AG09319 (cell line): ENCODE measurements around the gene VEPH1.

Experiments used
- DNase-seq: peaks from one replicate; pipeline ENCODE4 v3.0.0-alpha.2; 2010; ENCODE audit warnings: low read depth; ENCODE audit errors: extremely low read depth
- TF ChIP-seq, protein P1 (sequence below): IDR thresholded peaks from 2 replicates; pipeline ENCODE4 v1.5.1; 2011; ENCODE audit warnings: low read depth, mild to moderate bottlenecking, inconsistent platforms, low read length, moderate library complexity

The VEPH1 gene

DNA sequence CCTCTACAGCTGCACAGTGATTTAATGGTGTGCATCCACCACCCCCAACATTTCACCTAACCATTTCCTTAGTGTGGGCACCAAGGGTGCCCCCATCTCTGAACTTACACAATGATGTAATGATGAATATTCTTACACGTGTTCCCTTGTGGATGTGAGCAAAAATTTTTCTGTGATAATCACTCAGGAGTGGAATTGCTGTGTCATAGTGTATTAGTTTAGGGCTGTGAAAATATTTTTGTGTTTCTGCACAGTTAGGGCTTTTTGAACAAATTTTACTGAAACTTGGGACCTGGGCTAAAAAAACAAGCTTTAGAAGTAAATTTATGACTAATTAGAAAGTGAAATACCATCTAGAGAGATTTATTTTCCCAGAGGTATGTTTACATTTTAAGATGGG, 208.7 kb downstream of the VEPH1 start:
- TF ChIP-seq, protein P1, sequence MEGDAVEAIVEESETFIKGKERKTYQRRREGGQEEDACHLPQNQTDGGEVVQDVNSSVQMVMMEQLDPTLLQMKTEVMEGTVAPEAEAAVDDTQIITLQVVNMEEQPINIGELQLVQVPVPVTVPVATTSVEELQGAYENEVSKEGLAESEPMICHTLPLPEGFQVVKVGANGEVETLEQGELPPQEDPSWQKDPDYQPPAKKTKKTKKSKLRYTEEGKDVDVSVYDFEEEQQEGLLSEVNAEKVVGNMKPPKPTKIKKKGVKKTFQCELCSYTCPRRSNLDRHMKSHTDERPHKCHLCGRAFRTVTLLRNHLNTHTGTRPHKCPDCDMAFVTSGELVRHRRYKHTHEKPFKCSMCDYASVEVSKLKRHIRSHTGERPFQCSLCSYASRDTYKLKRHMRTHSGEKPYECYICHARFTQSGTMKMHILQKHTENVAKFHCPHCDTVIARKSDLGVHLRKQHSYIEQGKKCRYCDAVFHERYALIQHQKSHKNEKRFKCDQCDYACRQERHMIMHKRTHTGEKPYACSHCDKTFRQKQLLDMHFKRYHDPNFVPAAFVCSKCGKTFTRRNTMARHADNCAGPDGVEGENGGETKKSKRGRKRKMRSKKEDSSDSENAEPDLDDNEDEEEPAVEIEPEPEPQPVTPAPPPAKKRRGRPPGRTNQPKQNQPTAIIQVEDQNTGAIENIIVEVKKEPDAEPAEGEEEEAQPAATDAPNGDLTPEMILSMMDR: no peak
- no peak for DNase-seq

DNA sequence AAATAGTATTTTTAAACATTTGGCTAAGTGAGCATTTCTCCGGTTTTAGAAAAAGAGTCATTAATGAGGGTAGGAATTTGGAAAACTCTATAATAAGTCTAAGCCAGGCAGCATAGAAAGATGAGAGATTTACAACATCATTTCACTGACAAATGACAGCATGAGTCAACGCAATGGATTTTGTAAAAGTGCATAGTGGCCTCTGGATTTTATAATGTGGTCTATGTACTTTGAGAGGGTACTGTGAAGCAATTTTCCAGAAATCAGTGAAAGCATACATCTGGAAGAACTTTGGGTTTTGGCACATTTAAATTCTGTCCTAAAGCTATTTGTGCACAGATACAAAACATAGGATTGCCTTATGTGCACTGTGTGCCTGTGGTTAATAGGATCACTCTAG, 212.4 kb downstream of the VEPH1 start:
- TF ChIP-seq, protein P1: no peak

DNA sequence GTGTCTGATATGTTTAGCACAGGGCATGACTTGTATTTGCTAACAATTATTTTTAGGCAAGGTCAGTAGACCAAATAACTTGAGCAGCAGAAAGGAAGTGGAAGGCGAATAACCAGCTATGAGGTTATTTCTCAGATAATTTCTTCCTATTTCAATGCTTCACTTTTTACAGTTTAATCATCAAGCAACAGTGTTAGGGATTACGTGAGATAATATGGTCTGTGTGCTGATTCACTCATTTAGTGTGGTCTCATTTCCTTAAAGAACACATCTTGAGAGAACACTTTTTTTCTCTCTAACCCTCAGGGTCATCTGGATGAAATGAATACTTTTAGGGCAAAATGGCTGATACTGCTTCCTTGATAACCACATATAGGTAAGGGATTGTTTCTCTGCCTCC, 217.2 kb downstream of the VEPH1 start:
- no peak for DNase-seq
- TF ChIP-seq, protein P1: no peak

More for the DNA sequence above, 212.4 kb downstream of the VEPH1 start:
- peak; percentile 73 for DNase-seq

DNA sequence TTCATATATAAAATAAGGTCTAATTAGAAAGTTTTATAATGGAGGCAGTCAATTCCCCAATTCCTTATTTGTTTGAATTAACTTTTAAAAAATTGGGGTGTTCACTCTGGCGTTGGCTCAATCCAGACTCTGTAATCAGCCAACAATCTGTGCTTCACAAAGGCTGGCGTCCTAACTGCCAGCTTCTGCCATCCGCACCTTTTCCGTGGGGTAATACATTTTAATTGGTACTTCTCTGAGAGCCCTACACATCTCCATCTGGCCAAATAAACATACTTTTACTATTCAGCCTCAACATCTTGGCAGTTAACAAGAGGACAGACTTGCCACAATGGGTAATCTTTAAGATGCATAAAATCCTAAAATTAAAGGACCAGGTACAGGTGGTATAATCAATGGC, 218.1 kb downstream of the VEPH1 start:
- DNase-seq: no peak

DNA sequence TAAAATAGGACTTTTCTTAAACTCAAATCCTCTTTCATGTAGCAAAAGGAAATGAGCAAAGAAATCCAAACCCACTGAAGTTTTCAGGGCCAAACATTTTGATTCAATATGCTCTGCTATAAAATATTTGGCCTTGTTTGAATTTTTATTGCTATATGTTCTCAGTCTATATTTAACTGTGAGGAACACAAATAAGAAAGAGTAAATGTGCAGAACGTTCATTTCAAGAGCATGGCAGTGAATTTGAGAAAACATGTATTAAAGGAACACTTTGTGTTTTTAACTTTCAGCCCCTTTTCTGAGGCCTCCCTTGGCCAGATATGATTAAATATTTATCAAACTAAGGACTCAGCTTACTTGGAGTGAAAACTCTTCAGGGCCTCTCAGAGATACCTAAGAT, 218.5 kb downstream of the VEPH1 start:
- no peak for DNase-seq
- TF ChIP-seq, protein P1: no peak

More for the DNA sequence above, 218.1 kb downstream of the VEPH1 start:
- TF ChIP-seq, protein P1: no peak

DNA sequence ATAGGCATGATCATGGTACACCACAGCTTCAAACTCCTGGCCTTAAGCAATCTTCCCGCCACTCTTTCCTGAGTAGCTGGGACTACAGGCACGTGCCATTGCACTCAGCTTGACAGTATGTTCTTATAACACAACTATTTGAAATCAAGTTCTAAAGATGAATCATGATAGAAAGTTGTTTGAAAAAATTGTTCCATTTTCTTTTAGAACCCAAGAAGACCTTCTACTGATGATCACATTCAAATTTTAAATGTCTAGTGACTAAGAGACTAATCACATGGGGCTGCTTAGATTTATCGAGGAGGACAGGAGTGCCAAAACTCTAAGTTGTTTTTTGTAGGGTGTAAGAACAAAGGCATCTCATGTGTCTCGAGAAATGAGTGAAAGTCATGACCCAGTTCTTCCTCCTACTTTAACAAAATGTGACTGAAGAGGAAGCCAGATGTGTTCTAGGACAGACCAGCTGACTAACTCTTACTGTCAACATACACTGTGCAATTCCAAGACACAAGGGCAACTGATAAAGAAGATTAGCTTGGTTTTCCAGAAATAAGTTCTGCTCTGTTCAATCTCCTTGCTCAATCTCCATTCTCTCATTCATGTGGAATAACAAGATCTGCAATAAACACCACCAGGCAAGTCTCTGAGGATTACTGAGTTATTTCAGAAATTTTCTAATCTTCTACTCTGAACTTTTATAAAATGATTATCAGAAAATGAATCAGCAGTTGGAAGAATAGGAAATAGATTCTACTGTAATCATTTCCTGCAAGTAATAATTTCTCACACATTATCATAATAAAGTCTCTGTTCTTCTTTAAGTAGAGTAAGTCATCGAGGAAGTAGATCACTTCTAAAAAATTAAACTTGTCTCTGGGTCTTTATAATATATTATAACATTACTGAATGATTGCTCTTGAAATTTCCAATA, 220.7 kb downstream of the VEPH1 start:
- TF ChIP-seq, protein P1: no peak

DNA sequence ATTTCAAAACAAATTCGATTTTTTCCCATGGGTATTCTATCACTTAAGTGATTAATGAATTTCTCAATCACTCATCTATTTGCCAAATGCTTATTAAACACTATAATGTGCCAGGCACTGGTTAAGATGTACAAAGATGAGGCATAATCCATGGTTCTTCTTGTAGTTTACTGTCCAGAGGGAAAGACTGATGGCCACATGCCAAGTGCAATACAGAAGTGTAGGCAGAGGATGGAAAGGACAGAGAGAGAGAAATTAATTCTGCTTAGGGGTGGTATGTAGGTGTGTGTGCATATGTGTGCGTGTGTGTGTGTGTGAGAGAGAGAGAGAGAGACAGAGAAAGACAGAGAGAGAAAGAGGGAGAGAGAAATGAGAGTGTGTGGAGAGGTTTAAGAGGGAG, 222.4 kb downstream of the VEPH1 start:
- no peak for DNase-seq
- TF ChIP-seq, protein P1: no peak

More for the DNA sequence above, 220.7 kb downstream of the VEPH1 start:
- peak; percentile 73 for DNase-seq
